Muscle of arm (tissue), 12 donors: ENCODE data around the gene CP. TPM values are rescaled to one million over a fixed set of nuclear protein-coding genes. Genes with fewer than 3 reads are reported as not detected.
A peak's percentile ranks its signal among the peaks of the same experiment; 100 is the strongest.

ENCODE experiments used
- DNase-seq: peaks from one replicate; pipeline ENCODE4 v3.0.0-alpha.2; 2013
- polyA plus RNA-seq, 12 donors: library from polyadenylated mRNA; unstranded; fragments of 120-200 nt; gene quantifications; one replicate each; pipeline ENCODE4 v1.2.1, GENCODE V29; 2013; ENCODE audit not compliant: insufficient read length in 12 of 12

The CP gene
- polyA plus RNA-seq, 12 donors: 1.4 to 3.8 (median 1.9) TPM; not detected in 2

GRCh38 chr3:149186721-149187120 lies 34.9 kb downstream of the CP start:
- no peak for DNase-seq

DNA sequence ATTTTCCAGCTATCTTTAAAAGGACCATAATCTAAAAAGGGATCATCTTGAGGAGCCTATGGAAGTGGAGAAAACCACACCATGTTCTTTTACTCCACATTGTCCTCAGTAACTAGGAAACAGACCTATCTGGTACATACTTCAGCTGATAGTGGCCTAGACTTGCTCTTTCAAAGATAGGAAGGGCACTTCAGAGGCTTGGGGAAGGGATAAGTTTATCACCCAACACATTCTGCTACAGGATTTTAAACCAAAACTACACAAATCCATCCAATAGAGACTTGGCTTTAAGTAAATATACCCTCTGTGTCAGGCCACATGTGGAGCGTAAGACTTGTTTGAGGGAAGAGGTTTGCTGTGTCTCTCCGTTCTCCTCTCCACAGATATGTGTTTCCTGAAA lies 35.4 kb downstream of the CP start:
- DNase-seq: no peak

GRCh38 chr3:149181182-149181581 lies 40.4 kb downstream of the CP start:
- DNase-seq: no peak

GRCh38 chr3:149180057-149180573 lies 41.5 kb downstream of the CP start:
- DNase-seq: peak; percentile 65

DNA sequence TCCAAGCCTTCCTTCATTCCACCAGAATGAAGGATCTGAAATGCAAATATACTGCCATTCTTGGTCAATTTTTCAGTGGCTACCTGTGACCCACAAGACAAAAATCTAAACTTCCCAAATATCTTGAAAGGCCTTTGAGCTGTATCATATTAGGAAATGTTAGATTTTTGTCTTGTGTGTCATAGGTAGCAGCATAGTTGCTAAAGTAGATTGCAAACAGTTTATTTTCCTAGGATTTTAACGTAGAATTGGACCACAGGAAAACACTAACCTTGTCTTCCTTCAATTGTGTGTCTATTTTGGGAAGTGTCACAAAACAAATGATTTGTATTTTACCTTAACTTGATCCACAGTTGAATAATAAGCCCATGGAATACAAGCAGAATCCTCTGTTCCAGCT lies 42.4 kb downstream of the CP start:
- no peak for DNase-seq

DNA sequence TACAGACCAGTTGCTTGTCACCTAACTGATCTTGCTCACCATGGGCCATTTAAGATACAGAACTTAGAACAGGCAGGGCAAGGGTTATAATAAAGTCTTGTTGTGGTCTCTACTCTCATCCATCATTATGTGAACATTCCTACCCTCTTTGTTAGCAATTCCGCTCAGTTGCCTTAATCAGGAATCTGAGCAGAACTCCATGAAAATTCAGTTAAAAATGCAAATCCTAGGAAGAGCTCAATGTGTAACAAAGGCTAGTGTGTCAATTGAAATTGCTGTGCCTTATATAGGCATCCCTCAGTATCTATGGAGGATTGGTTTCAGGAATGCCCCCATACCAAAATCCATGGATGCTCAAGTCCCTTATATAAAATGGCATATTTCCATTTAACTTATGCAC lies 44.5 kb downstream of the CP start:
- DNase-seq: no peak

- no peak for DNase-seq
Measured at GRCh38 chr3:149174901-149175300, 46.7 kb downstream of the CP start.

DNA sequence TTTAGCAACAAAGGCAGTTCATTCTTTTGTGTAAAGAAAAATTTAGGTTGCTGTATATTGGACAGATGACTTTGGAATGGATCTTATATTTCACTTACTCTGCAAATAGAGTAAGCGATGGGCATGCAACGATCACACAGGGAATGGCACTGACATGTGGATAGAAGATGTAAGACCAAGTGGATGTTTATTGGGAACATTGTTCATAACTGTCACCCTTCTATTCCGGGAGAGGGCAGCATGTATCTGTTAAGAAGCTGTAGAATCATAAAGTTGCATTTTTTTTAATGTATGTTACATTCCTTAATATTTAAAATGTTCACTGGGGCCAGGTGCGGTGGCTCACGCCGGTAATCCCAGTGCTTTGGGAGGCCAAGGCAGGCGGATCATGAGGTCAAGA lies 51.0 kb downstream of the CP start:
- no peak for DNase-seq

GRCh38 chr3:149167898-149168297 lies 53.7 kb downstream of the CP start:
- DNase-seq: no peak

GRCh38 chr3:149163066-149163465 lies 58.6 kb downstream of the CP start:
- DNase-seq: no peak

- no peak for DNase-seq
Measured at GRCh38 chr3:149162007-149162406, 59.6 kb downstream of the CP start.

- DNase-seq: no peak
Measured at GRCh38 chr3:149160754-149161300, 60.8 kb downstream of the CP start.

DNA sequence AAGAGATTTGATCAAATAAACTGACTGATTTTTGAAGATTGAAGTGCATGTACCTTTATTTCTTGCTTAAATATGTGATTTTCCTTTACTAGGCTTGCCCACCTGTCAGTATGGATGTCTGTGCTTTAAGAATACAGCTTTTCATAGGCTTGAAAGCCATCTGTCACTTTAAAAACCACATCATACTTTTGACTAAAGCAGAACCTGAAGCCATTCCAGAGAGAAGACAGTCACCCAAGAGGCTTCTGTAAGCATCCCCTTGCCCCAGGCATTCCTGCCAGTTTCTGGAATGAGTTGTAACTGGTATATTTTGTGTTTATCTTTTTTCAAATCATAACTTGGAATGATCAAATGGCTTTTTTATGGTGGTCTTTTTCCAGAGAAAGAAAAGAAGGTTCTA lies 68.2 kb downstream of the CP start:
- no peak for DNase-seq

GRCh38 chr3:149152420-149152819 lies 69.2 kb downstream of the CP start:
- no peak for DNase-seq

DNA sequence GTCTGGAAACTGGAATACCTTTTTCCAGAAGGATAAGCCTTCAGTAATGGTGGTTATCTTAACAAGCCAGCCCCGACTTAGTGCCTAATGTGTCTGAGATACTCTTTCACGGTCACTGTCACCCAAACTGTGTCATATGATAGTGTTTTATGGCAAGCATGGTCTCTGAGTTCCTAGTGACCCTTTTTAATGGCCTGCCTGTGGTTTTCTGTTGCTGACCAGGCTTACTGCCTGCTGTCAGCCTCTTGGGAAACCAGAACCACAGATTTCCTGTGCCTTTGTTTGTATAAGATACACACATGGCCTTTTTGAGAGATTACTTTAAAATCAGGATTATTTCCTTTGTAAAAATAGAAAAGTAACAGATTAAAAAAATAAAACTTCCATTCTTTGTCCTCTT lies 69.8 kb downstream of the CP start:
- DNase-seq: no peak

GRCh38 chr3:149150436-149150835 lies 71.2 kb downstream of the CP start:
- DNase-seq: no peak

- peak; percentile 5 for DNase-seq
Measured at GRCh38 chr3:149145974-149146373, 75.7 kb downstream of the CP start.

GRCh38 chr3:149145356-149145755 lies 76.3 kb downstream of the CP start:
- DNase-seq: no peak

DNA sequence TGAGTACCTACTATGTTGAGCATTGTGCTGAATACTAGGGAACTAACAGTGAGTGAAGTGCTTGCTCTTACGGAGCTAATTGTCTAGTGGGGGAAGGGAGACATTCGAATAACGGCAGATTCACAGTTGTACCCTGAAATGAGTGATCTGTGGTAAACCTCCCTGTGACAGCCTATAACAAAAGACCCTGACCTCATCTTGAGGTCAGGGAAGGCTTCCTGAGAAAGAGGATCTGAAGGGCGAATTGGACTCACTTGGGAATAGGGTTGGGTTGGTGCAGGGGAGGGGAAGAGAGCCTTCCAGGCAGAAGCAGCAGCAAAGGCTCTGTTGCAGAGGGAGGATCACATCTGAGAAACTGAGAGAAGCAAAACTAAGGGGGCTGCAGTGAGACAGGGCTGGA lies 78.9 kb downstream of the CP start:
- no peak for DNase-seq

DNA sequence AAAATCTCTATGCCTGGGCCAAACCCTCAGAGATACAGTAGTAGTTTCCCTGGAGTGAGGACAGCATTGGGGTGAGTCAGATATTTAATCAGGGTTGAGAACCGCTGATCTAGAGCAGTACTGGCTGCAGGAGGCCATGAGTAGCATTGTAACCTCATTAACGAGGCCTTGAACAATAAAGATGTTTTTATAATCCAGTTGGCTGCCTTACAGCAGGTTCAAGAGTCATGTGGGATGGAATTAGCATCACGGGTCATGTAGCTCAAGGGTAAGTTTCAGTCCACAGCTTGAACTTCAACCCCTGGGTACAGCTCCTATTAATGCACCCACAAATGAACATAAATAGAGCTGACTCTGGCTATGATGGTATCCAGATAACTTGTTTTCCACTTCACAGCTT lies 87.1 kb downstream of the CP start:
- no peak for DNase-seq

DNA sequence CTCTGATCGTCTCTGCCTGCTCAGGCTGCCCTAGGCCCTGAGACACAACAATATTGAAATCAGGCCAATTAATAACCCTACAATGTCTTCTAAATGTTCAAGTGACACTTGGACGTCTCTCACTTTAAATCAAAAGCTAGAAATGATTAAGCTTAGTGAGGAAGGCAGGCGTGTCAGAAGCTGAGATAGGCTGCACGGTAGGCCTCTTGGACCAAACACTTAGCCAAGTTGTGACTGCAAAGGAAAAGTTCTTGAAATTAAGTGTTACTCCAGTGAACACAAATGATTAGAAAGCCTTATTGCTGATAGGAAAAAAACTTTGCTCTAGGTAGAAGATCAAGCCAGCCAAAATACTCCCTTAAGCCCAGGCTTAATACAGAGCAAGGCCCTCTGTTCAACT lies 90.0 kb downstream of the CP start:
- DNase-seq: no peak

- DNase-seq: peak; percentile 92
Measured at GRCh38 chr3:149129326-149130205, 92.1 kb downstream of the CP start, which contains the start of gene HPS3. HPS3 (plus strand) TSS chr3:149129638; CDS start chr3:149129724, 86 bp downstream.

DNA sequence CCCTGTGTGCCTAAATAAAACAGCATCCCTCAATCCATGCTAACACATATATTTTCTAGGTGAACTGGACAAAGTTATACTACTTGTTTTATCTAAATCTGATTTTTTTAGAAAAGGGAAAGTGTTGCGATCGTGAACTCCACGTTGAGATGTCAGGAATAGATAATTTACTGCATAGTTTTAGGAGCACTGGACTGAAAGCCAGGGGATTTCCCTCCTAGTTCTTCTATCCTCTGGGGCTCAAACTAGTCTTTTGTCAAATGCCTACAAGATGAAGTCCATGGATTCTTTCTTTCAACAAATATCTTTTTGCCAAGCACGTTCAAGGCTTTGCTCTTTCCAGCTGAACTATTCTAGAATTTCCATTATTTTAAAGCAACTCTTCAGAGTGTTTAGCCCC lies 92.8 kb downstream of the CP start:
- DNase-seq: no peak
